RWPE2 (cell line): ENCODE results near the gene PNCK.

Source experiments
- ATAC-seq: fragments of 200-7000 bp; cut with Tn5 transposase; 3 replicates; pipeline ENCODE4 v1.9.1; 2021; ENCODE audit warnings: low read depth
- DNase-seq: peaks from one replicate; pipeline ENCODE4 v3.0.0-alpha.2; 2020; ENCODE audit warnings: low spot score
- H3K27ac ChIP-seq: fragments of 450-650 bp; 2 replicates; pipeline ENCODE4 v1.5.1; 2017; ENCODE audit warnings: mild to moderate bottlenecking; ENCODE audit not compliant: poor library complexity, severe bottlenecking
- H3K27me3 ChIP-seq: fragments of 250-450 bp; sonication (Bioruptor Pico); 2 replicates; pipeline ENCODE4 v1.5.1; 2021; ENCODE audit warnings: mild to moderate bottlenecking, moderate library complexity; ENCODE audit not compliant: insufficient read depth, poor library complexity, severe bottlenecking
- H3K36me3 ChIP-seq: fragments of 250-450 bp; sonication (Bioruptor Pico); 2 replicates; pipeline ENCODE4 v1.5.1; 2020; ENCODE audit warnings: low read depth, mild to moderate bottlenecking, moderate library complexity
- H3K4me1 ChIP-seq: fragments of 250-450 bp; sonication (Bioruptor Pico); 2 replicates; pipeline ENCODE4 v1.5.1; 2021; ENCODE audit warnings: mild to moderate bottlenecking, moderate library complexity; ENCODE audit not compliant: insufficient read depth, poor library complexity, severe bottlenecking
- H3K4me3 ChIP-seq: fragments of 250-450 bp; sonication (Bioruptor Pico); 2 replicates; pipeline ENCODE4 v1.5.1; 2021; ENCODE audit warnings: mild to moderate bottlenecking, moderate library complexity; ENCODE audit not compliant: severe bottlenecking
- H3K9me3 ChIP-seq: fragments of 250-450 bp; sonication (Bioruptor Pico); 2 replicates; pipeline ENCODE4 v1.5.1; 2021; ENCODE audit warnings: mild to moderate bottlenecking, moderate library complexity; ENCODE audit not compliant: severe bottlenecking
- TF ChIP-seq, protein P1 (sequence below): fragments of 450-650 bp; IDR thresholded peaks from one replicate; pipeline ENCODE4 v1.5.1; 2017; ENCODE audit warnings: mild to moderate bottlenecking, moderate library complexity; ENCODE audit not compliant: poor library complexity, severe bottlenecking

Gene PNCK

DNA sequence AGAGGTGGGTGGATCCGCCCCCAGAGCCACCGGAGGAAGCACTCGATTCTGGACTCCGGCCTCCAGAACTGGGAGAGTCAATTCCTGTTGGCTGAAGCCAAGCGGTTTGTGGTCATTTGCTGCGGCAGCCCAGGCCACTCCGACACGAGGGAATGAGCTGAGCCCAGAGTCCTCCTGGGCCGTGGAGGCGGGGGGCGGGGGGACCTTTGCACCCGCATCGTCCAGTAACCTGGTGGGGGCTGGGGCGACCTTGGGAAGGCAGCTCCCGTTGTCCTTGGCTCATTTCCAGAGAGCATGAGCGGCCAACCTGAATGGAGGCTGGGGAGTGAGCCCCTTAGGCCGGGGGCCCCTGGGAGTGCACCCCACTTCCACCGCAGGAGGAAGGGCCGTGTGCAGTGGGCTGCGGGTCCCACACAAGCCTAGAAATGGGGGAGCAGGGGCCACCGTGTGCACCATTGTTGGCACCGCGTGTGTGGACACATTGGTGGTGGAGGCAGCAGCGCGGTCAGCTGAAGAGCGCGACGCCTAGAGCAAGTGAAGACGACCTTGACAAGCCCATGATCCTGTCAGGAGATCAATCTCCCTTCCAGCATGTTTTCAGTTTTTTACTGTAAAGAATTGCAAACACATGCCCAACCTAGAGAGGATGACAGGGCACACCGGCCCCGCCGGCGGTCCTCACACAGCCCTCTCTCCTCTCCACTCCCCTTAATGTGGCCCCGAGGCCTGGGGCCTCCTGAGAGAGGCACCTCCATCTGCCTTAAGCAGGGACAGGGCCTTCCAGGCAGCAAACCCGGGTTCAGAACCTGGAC is 46.5 kb downstream of the PNCK start:
- Histone ChIP-seq H3K4me1 (peaks cover 4% of the 10 kb centered on the region), H3K36me3 (no peaks in the 10 kb centered on the region), H3K4me3 (no peak overlapping the region), H3K27ac (no peak overlapping the region), H3K27me3 (no peaks in the 10 kb centered on the region), H3K9me3 (no peaks in the 10 kb centered on the region)
- ATAC-seq (no peak), DNase-seq (no peak)
- TF ChIP-seq, protein P1, sequence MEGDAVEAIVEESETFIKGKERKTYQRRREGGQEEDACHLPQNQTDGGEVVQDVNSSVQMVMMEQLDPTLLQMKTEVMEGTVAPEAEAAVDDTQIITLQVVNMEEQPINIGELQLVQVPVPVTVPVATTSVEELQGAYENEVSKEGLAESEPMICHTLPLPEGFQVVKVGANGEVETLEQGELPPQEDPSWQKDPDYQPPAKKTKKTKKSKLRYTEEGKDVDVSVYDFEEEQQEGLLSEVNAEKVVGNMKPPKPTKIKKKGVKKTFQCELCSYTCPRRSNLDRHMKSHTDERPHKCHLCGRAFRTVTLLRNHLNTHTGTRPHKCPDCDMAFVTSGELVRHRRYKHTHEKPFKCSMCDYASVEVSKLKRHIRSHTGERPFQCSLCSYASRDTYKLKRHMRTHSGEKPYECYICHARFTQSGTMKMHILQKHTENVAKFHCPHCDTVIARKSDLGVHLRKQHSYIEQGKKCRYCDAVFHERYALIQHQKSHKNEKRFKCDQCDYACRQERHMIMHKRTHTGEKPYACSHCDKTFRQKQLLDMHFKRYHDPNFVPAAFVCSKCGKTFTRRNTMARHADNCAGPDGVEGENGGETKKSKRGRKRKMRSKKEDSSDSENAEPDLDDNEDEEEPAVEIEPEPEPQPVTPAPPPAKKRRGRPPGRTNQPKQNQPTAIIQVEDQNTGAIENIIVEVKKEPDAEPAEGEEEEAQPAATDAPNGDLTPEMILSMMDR: no peak

DNA sequence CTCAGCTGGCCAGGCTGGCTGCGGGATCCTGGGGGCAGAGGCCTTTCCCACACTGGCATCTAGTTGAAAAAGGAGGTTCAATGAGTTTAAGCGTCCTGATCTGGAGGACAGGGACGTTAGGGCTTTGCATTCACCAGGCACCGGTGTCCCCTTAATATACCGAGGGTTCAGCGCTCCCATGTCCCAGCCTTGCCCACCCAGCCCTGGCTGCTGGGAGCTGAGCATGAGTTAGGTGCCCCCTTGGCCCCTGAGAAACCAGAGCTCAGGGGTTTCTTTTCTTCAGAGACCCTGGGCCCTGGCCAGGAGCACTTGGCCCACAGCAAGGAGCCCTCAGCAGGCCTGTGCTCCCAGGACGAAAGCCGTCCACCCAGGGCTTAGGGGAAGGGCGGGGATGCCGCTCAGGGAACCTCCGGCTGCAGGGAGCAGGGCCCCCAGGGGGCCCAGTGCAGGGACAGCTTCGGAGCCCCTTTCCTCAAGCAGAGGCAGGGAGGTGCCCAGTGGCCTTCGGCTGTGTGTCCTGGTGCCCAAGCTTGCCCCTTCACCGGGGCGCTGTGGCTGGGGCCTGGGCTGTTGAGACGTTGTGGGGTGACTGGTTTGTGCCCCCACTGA is 47.5 kb downstream of the PNCK start:
- Histone ChIP-seq H3K27ac (no peak overlapping the region), H3K4me3 (no peak overlapping the region), H3K36me3 (no peaks in the 10 kb centered on the region), H3K9me3 (no peaks in the 10 kb centered on the region), H3K4me1 (peaks cover 4% of the 10 kb centered on the region), H3K27me3 (no peaks in the 10 kb centered on the region)
- TF ChIP-seq, protein P1: no peak
- DNase-seq (no peak), ATAC-seq (no peak)

DNA sequence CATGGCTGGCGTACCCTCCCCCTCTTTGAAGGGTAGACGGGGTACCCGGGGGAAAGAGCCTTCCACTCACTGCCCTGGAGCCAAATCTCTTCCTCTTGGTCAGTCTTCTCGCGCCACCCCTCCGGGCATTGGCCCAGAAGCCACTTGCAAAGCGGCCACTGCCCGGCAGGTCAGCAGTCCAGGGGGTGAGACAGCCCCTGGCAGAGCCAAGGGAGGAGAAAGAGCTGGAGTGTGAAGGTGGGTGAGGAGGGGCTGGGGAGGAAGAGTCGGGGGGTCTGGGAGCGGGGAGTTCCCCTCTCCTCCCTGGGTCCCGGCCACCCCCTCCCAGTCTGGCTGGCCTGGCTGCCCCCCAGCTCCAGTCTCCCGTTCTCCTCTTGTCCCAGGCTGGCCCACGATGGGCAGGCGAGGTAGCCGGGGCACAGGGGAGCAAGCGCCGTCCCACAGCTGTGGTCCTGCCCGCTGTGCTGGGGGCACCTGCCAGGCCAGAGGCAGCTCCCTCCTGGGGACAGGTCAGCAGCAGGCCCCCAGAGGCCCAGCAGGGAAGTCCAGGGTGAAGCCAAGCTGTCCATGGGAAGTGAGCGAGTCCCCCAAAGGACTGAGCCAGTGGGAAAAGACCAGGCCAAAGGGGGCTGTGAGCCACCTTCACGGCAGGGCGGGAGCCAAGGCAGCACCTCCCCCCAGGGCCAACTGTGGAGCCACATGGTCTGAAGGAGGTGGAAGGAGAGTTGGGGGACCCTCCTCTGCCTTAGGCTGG is 48.2 kb downstream of the PNCK start:
- TF ChIP-seq, protein P1: no peak
- DNase-seq: no peak
- H3K36me3 ChIP-seq: no peaks in the 10 kb centered on the region
- H3K27me3 ChIP-seq: no peaks in the 10 kb centered on the region
- H3K4me3 ChIP-seq: no peak overlapping the region
- no peaks in the 10 kb centered on the region for H3K9me3 ChIP-seq
- ATAC-seq: no peak
- no peak overlapping the region for H3K27ac ChIP-seq
- H3K4me1 ChIP-seq: peaks cover 4% of the 10 kb centered on the region

DNA sequence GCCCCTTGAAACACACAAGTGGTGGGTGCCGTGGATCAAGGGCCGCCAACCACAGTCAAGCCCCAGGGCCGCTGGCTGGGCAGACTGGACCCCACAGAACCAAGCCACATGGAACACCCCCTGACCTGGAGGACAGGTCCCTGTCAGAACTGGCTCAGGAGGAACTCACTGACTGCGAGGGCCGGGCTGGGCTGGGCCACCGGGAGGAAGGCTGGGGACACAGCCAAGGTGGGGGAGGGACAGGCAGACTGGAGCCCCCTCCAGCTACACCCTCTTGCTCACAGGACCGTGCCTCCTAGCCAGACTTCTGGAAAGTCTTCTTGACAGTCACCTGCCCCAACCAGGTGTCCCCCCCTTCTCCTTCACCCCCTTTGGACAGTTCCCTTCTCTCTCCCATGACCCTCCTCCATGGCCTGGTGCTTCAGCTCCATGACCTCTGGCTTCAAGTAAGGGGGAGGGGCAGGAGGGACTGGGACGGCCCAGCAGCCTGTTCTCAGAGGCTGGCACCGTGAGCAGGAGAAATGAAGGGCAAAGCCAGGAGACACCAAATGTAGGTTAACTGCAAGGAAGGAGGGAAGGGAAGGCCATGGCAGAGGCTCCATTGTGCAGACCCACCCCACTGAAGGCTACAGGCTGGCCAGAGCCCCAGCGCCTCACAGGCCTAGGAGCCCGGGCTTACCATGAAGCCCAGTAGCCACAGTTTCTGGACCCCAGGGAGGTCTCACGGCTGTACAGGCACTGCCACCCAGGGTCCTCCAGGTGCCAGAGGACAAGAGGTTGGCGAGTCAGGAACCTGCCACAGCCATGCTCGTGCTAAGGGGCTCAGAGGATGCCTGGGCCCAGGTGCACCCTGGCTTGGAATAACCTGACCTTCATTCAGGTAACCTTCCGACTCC is 49.2 kb downstream of the PNCK start:
- Histone ChIP-seq H3K27me3 (no peaks in the 10 kb centered on the region), H3K4me3 (no peak overlapping the region), H3K27ac (no peak overlapping the region), H3K36me3 (no peaks in the 10 kb centered on the region), H3K4me1 (peaks cover 4% of the 10 kb centered on the region), H3K9me3 (no peaks in the 10 kb centered on the region)
- TF ChIP-seq, protein P1: no peak
- DNase-seq: no peak
- no peak for ATAC-seq
